Erythroblast (primary cell): ENCODE data around the gene FASTK.
"Not testable (repeated sequence)": the region's sequence is repeated elsewhere in the genome, so short reads cannot be mapped to it uniquely, and the experiment has no call there.

ENCODE experiments used
- GATA1 ChIP-seq: IDR thresholded peaks from 2 replicates; pipeline ENCODE4 v1.6.1; 2011; ENCODE audit warnings: low read depth, mild to moderate bottlenecking, control low read depth, low read length, moderate library complexity
- POLR2A ChIP-seq: IDR thresholded peaks from 2 replicates; pipeline ENCODE4 v1.6.1; 2011; ENCODE audit warnings: mild to moderate bottlenecking, low read length

DNA sequence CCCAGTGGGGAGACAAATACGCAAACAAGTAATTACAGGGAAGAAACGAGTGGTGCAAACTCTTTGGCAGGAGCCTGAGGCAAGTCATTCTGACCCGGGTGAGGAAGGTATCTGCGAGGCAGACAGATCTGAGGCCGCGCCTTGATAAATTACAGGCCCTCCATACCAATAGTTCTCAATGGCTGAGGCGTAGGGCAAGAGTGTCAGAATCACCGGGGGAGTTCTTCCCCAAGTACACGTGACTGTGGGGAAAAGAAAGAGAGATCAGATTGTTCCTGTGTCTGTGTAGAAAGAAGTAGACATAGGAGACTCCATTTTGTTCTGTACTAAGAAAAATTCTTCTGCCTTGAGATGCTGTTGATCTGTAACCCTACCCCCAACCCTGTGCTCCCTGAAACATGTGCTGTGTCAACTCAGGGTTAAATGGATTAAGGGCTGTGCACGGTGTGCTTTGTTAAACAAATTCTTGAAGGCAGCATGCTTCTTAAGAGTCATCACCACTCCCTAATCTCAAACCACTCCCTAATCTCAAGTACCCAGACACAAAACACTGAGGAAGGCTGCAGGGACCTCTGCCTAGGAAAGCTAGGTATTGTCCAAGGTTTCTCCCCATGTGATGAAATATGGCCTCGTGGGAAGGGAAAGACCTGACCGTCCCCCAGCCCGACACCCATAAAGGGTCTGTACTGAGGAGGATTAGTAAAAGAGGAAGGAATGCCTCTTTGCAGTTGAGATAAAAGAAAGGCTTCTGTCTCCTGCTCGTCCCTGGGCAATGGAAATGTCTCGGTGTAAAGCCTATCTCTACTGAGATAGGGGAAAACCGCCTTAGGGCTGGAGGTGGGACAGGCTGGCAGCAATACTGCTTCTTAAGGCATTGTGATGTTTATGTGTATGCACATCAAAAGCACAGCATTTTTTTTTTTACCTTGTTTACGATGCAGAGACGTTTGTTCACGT lies 53.6 kb downstream of the FASTK start:
- not testable (repeated sequence) for TF ChIP-seq POLR2A, GATA1
